ENCODE measurements around the gene CYB561D1.

CYB561D1 gene

DNA sequence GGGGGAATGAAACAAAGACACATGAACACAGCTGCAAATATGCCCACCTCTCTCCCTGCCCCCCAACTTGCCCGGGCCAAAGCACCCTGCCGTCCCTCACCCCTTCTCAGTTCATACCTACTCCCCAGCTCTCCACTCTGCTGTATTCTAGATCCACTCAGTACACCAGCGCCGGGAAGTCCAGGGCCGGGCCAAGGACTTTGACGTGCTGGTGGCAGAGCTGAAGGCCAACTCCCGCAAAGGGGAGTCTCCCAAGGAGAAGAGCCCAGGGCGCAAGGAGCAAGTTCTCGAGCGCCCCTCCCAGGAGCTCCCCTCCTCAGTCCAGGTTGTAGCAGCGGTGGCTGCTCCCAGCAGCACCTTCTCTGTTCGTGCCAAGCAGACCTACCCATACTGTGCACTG is 5.2 kb upstream of the CYB561D1 start:
- Mint-ChIP-seq H3K27me3 (ENCODE audit: low read depth, poor library complexity) (no peaks in the 10 kb centered on the region), H3K4me1 (peaks cover 54% of the 10 kb centered on the region), H3K9me3 (no peaks in the 10 kb centered on the region), H3K36me3 (ENCODE audit: low read depth) (peaks cover 14% of the 10 kb centered on the region), H3K27ac (no peak overlapping the region), H3K4me3 (no peak overlapping the region)
- TF ChIP-seq, protein P1, sequence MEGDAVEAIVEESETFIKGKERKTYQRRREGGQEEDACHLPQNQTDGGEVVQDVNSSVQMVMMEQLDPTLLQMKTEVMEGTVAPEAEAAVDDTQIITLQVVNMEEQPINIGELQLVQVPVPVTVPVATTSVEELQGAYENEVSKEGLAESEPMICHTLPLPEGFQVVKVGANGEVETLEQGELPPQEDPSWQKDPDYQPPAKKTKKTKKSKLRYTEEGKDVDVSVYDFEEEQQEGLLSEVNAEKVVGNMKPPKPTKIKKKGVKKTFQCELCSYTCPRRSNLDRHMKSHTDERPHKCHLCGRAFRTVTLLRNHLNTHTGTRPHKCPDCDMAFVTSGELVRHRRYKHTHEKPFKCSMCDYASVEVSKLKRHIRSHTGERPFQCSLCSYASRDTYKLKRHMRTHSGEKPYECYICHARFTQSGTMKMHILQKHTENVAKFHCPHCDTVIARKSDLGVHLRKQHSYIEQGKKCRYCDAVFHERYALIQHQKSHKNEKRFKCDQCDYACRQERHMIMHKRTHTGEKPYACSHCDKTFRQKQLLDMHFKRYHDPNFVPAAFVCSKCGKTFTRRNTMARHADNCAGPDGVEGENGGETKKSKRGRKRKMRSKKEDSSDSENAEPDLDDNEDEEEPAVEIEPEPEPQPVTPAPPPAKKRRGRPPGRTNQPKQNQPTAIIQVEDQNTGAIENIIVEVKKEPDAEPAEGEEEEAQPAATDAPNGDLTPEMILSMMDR (IDR thresholded peaks at IDR 0.05), result no peak
- no peak for DNase-seq

DNA sequence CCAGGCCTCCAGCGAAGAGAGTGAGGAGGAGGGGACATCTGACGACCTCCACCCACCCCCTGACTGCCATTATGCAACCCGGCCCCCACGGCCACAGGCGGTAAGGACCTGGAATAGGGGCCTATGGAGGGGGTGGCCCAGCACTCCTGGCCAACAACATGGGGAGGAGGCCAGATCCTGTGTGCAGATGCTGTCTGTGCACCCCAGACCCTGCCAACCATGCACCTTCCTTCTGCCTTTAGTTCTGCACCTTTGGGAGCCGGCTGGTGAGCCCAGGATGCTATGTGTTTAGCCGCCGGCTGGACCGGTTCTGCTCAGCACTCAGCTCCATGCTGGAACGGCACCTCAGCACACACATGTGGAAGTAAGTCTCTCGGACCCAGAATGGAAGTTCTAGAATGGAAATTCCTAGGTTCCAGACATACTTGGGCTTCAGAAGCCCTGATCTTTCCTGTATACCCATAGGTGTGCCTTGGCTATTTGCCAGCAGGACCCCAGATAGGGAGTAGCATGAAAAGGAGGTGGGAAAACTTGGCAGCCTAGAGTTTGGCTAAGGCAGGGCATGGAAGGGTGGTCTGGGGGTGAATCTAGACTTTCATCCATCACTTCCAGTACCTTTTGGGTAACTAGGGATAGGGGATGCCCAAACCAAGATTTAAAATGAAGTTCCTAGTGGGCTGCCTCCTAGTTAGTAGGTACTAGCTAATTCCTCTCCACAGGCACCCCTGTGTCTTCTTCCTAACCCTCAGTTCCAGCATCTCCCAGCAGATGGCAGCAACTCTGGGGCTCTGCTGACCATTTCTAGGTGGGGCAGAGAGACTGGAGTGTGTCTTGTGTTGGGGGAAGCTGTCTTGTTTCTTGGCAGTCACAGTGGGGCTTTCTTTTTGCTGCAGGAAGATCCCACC is 3.6 kb upstream of the CYB561D1 start:
- Mint-ChIP-seq H3K9me3 (no peaks in the 10 kb centered on the region), H3K36me3 (ENCODE audit: low read depth) (peaks cover 14% of the 10 kb centered on the region), H3K27me3 (ENCODE audit: low read depth, poor library complexity) (no peaks in the 10 kb centered on the region), H3K4me3 (no peak overlapping the region), H3K4me1 (peaks cover 42% of the 10 kb centered on the region), H3K27ac (no peak overlapping the region)
- DNase-seq, result peak; percentile 79
- TF ChIP-seq, protein P1 (IDR thresholded peaks at IDR 0.05), result peak; percentile 70

DNA sequence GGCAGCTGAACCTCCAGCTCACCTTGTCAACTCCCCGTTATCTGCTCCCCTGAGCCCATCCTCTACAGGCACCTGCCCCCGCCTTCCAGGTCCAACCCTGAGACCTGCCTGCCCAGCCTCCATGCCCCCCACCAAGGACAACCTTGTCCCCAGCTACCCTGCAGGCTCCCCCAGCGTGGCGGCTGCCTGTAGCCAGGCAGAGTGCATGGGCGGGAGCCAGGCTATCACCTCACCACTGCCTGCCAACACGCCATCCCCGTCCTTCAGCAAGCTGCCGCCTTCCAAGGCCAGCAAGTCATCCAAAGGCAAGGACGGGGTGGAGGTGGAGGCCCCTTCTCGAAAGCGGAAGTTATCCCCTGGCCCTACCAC is 3.0 kb upstream of the CYB561D1 start:
- no peak for DNase-seq
- peaks cover 40% of the 10 kb centered on the region for H3K4me1 Mint-ChIP-seq
- no peak overlapping the region for H3K4me3 Mint-ChIP-seq
- no peak overlapping the region for H3K27ac Mint-ChIP-seq
- peaks cover 16% of the 10 kb centered on the region for H3K36me3 Mint-ChIP-seq (ENCODE audit: low read depth)
- H3K9me3 Mint-ChIP-seq, result no peaks in the 10 kb centered on the region
- TF ChIP-seq, protein P1 (IDR thresholded peaks at IDR 0.05), result no peak
- no peaks in the 10 kb centered on the region for H3K27me3 Mint-ChIP-seq (ENCODE audit: low read depth, poor library complexity)

DNA sequence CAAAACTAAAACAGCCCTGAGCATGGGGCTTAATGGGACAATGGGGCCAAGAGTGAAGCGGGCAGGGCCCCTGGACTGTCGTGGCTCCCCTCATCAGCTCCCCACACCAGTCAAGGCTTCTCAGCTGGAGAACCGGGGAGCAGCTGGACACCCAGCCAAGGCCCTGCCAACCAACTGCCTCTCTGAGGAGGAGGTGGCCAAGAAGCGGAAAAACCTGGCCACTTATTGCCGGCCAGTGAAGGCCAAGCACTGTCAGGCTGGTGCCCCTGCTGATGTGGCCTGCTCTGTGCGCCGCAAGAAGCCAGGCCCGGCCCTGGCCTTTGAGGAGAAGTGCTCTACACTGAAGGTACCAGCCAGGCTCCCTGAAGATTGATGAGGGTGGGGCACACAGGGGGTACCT is 2.5 kb upstream of the CYB561D1 start:
- Mint-ChIP-seq H3K4me3 (no peak overlapping the region), H3K9me3 (no peaks in the 10 kb centered on the region), H3K27me3 (ENCODE audit: low read depth, poor library complexity) (no peaks in the 10 kb centered on the region), H3K4me1 (peaks cover 36% of the 10 kb centered on the region), H3K36me3 (ENCODE audit: low read depth) (peaks cover 16% of the 10 kb centered on the region), H3K27ac (no peak overlapping the region)
- DNase-seq, result no peak
- TF ChIP-seq, protein P1 (IDR thresholded peaks at IDR 0.05), result no peak

DNA sequence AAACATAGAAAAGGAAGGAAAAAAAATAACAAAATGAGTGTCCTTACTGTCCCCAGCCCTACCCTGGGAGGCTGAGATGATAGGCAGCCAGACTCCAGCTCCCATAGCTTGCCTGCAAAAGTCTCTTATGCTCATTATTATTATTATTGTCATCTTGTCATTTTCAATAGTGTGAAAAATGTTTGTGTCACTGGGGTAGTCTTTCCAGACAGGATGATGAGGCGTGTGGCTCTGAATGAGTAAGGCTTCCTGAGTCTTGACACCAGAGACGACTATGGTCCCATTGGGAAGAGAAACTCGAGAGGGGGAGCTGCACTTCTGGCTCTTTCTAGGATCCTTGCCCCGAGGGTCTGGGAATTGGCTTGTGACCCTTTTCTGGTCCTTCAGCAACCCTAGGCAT is 1.1 kb upstream of the CYB561D1 start:
- H3K4me1 Mint-ChIP-seq, result peaks cover 37% of the 10 kb centered on the region
- no peaks in the 10 kb centered on the region for H3K27me3 Mint-ChIP-seq (ENCODE audit: low read depth, poor library complexity)
- H3K36me3 Mint-ChIP-seq (ENCODE audit: low read depth), result peaks cover 13% of the 10 kb centered on the region
- H3K4me3 Mint-ChIP-seq, result peak overlapping the region; percentile 62
- TF ChIP-seq, protein P1 (IDR thresholded peaks at IDR 0.05), result no peak
- no peak for DNase-seq
- H3K9me3 Mint-ChIP-seq, result no peaks in the 10 kb centered on the region
- H3K27ac Mint-ChIP-seq, result no peak overlapping the region

DNA sequence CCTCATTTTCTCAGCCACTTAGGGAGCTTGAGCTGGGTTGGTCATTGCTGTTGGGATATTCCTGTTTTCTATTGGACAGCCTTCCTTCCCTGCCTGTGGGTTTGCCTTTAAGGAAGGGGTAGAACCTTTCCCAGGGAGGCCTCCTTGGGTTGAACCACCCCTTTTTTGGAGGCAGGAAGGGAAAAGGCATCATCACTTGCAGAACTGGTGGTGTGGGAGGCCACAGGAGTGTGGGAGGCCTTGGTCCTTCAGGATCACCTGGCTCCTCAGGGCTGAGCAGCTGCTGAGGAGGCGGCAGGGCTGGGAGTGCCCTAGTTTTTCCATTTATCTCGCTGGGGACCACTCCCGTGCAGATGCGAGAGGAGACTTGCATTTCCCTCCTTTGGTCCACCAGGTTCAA is 667 bp upstream of the CYB561D1 start:
- Mint-ChIP-seq H3K9me3 (no peaks in the 10 kb centered on the region), H3K36me3 (ENCODE audit: low read depth) (peaks cover 8% of the 10 kb centered on the region), H3K27ac (no peak overlapping the region), H3K4me3 (peak overlapping the region; percentile 92), H3K27me3 (ENCODE audit: low read depth, poor library complexity) (no peaks in the 10 kb centered on the region), H3K4me1 (peaks cover 42% of the 10 kb centered on the region)
- TF ChIP-seq, protein P1 (IDR thresholded peaks at IDR 0.05), result no peak
- no peak for DNase-seq
